ENCODE results near the gene UEVLD.

The UEVLD gene

GRCh38 chr11:18590571-18590970 lies 2.0 kb upstream of the UEVLD start:
- H3K4me2 ChIP-seq = peak overlapping the region; percentile 87
- H3K9ac ChIP-seq = 0 out of 2 replicates have a peak overlapping the region, but pooled peaks have one; percentile 24
- no peak overlapping the region for H3K4me3 ChIP-seq
- no peak overlapping the region for H3K27ac ChIP-seq
- H3K27me3 ChIP-seq = no peaks in the 10 kb centered on the region
- H3K9me3 ChIP-seq = no peaks in the 10 kb centered on the region
- no peaks in the 10 kb centered on the region for H4K20me1 ChIP-seq
- no peak for TF ChIP-seq Cebpa-rat (IDR thresholded peaks at IDR 0.05)
- H3K36me3 ChIP-seq = peaks cover 3% of the 10 kb centered on the region
- H3K4me1 ChIP-seq = peaks cover 34% of the 10 kb centered on the region

DNA sequence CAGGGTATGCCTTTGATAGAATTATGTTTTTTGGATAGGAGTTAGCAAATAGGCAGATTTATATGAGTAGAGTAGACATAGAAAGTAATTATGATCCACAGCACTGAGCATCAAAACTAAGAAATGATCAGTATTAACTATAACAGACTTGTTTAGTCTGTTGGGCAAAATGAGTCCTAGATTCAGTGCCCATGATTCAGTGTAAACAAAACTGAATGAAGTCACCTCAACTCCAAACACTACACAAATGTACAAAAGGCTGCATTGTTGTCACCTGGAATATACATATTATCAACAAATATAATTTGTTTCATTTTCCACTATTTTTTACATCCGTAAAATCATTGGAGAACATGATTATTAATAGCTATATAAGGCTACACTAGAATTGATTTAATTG lies 6.7 kb downstream of the UEVLD start:
- Histone ChIP-seq H3K9ac (no peak overlapping the region), H3K9me3 (no peaks in the 10 kb centered on the region), H4K20me1 (no peaks in the 10 kb centered on the region), H3K36me3 (peaks cover 14% of the 10 kb centered on the region), H3K4me3 (no peak overlapping the region), H3K27ac (no peak overlapping the region), H3K4me1 (peaks cover 1% of the 10 kb centered on the region; the same call in 1 of the 2 replicates), H3K27me3 (no peaks in the 10 kb centered on the region), H3K4me2 (no peak overlapping the region)
- TF ChIP-seq Cebpa-rat (IDR thresholded peaks at IDR 0.05) = no peak

DNA sequence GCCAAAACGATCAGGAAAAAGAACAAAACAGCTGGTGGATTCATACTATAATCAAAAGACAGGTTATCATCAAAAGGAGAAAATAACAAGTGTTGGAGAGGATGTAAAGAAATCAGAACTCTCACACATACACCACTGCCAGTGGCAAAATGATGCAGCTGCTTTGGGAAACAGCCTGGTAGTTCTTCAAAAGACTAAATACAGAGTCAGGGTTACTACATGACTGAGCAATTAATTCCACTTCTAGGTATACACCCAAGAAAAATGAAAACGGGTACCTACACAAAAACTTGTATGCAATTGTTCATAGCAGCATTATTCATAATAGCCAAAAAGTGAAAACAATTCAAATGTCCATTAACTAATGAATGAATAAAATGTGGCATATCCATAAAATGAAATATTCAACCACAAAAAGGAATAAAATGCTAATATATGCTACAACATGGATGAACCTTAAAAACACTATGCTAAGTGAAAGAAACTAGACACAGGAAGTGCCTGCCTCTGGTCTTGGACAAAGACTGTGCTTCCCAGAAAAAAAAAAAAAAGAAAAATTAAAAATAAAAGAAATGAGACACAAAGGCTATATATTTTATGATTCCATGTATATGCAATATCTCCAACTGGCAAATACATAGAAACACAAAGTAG lies 8.3 kb downstream of the UEVLD start:
- no peak overlapping the region for H3K9ac ChIP-seq
- no peak for TF ChIP-seq Cebpa-rat (IDR thresholded peaks at IDR 0.05)

DNA sequence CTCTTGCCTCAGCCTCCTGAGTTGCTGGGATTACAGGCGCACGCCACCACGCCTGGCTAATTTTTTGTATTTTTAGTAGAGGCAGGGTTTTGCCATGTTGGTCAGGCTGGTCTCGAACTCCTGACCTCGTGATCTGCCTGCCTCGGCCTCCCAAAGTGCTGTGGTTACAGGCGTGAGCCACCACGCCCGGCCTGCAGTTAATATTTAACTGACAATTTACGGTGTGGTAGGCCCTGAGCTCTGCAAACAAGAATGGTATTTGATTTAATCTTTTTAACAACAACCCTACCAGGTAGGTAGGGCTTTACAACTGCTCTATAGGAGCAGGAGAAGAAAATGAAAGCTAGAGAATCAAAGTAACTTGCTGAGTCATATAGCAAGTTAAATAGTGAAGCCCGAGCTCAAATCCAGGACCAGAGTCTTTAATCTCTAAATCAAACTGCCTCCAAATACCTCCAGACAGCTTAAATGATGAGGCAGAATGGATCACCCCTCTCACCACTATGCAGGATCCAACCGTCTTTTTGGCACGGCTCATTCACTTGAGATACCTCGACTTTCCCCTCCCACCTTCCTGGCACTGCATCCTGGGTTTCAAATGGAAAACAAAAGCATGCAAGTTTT lies 9.4 kb downstream of the UEVLD start:
- Histone ChIP-seq H3K4me2 (no peak overlapping the region), H4K20me1 (no peaks in the 10 kb centered on the region), H3K27me3 (no peaks in the 10 kb centered on the region), H3K4me1 (no peaks in the 10 kb centered on the region), H3K27ac (no peak overlapping the region), H3K9ac (no peak overlapping the region), H3K36me3 (peaks cover 38% of the 10 kb centered on the region), H3K9me3 (no peaks in the 10 kb centered on the region), H3K4me3 (no peak overlapping the region)
- no peak for TF ChIP-seq Cebpa-rat (IDR thresholded peaks at IDR 0.05)

More for the DNA sequence above, 8.3 kb downstream of the UEVLD start:
- Histone ChIP-seq H3K4me1 (no peaks in the 10 kb centered on the region), H3K9me3 (no peaks in the 10 kb centered on the region), H3K36me3 (peaks cover 27% of the 10 kb centered on the region), H3K4me2 (no peak overlapping the region), H3K27me3 (no peaks in the 10 kb centered on the region), H3K27ac (no peak overlapping the region), H4K20me1 (no peaks in the 10 kb centered on the region), H3K4me3 (no peak overlapping the region)

- Histone ChIP-seq H3K36me3 (peaks cover 52% of the 10 kb centered on the region), H3K4me1 (no peaks in the 10 kb centered on the region), H3K4me2 (no peak overlapping the region), H4K20me1 (no peaks in the 10 kb centered on the region), H3K9ac (no peak overlapping the region), H3K27me3 (no peaks in the 10 kb centered on the region), H3K9me3 (no peaks in the 10 kb centered on the region), H3K4me3 (no peak overlapping the region), H3K27ac (no peak overlapping the region)
- no peak for TF ChIP-seq Cebpa-rat (IDR thresholded peaks at IDR 0.05)
Measured at GRCh38 chr11:18575361-18575760, 13.2 kb downstream of the UEVLD start.

GRCh38 chr11:18567081-18567480 lies 21.5 kb downstream of the UEVLD start:
- no peak for TF ChIP-seq Cebpa-rat (IDR thresholded peaks at IDR 0.05)
- Histone ChIP-seq H4K20me1 (no peaks in the 10 kb centered on the region), H3K4me2 (no peak overlapping the region), H3K27me3 (no peaks in the 10 kb centered on the region), H3K27ac (no peak overlapping the region), H3K36me3 (peaks cover 50% of the 10 kb centered on the region), H3K4me3 (no peak overlapping the region), H3K4me1 (no peaks in the 10 kb centered on the region), H3K9ac (no peak overlapping the region), H3K9me3 (no peaks in the 10 kb centered on the region)

- no peak overlapping the region for H3K4me3 ChIP-seq
- no peak overlapping the region for H3K9ac ChIP-seq
- no peaks in the 10 kb centered on the region for H4K20me1 ChIP-seq
- TF ChIP-seq Cebpa-rat (IDR thresholded peaks at IDR 0.05) = no peak
- no peaks in the 10 kb centered on the region for H3K27me3 ChIP-seq
- no peak overlapping the region for H3K4me2 ChIP-seq
- H3K4me1 ChIP-seq = no peaks in the 10 kb centered on the region
- no peak overlapping the region for H3K27ac ChIP-seq
- H3K36me3 ChIP-seq = peaks cover 51% of the 10 kb centered on the region
- H3K9me3 ChIP-seq = no peaks in the 10 kb centered on the region
Measured at GRCh38 chr11:18566406-18566805, 22.1 kb downstream of the UEVLD start.

DNA sequence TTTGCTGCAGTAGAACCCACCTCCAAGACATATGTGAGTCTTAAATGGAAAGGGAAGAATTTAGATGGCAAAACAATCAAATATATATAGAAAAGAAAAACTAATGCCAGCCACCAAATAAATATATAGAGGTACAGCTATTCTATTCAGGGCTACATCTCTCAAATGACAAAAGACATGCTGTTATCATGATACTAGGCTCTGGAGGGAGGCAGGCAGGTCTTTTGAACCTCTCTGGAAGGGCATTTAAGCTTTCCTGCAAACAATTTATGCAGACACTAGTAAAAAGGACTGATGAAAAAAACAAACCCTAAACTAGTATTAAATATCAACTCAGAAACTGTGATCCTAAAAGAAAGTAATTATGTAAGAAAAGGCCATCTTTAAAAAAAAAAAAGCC lies 24.4 kb downstream of the UEVLD start:
- TF ChIP-seq Cebpa-rat (IDR thresholded peaks at IDR 0.05) = no peak
- Histone ChIP-seq H3K4me1 (no peaks in the 10 kb centered on the region), H3K4me3 (no peak overlapping the region), H3K4me2 (no peak overlapping the region), H3K27ac (no peak overlapping the region), H3K9ac (no peak overlapping the region), H4K20me1 (no peaks in the 10 kb centered on the region), H3K27me3 (no peaks in the 10 kb centered on the region), H3K36me3 (peaks cover 55% of the 10 kb centered on the region), H3K9me3 (no peaks in the 10 kb centered on the region)

DNA sequence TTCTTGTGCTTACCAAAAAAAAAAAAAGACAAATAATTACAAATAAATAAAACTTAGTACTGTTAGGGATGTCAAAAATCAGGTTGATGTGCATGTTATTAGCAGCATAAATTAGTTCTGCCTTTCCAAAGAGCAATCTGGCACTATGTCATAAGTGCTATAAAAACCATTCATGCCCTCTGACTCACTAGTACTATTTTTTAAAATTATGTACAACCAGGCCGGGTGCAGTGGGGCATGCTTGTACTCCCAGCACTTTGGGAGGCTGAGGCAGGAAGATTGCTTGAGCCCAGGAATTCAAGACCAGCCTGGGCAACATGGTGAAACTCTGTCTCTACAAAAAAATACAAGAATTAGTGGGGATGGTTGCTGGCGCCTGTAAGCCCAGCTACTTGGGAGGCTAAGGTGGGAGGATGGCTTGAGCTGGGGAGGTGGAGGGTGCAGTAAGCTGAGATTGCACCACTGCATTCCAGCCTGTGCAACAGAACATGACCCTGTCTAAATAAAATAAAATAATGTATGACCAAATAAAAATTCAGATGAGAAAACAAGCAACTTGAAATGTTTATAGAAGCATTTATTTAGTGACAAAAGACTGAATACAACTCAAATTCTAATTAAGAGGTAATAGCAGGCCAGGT lies 25.3 kb downstream of the UEVLD start:
- Histone ChIP-seq H3K27ac (no peak overlapping the region), H3K4me3 (no peak overlapping the region)
- TF ChIP-seq Cebpa-rat (IDR thresholded peaks at IDR 0.05) = no peak

DNA sequence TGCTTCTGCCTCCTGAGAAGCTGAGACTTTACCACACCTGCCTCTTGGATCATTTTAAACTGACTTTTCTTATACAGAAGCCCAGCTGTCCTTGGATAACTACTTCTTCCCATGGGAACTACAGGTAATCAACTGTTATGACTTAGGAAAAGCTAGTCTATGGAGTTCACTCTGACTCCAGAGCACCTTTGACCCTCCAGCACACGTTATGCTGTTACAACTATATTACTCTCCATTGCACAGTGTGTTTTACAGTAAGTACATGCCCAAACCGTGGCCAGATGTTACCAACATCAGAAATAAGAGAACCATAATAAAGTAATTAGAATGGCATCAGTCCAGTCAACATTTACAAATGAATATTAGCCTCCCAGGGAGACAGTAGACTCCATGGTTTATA lies 40.5 kb downstream of the UEVLD start:
- peaks cover 42% of the 10 kb centered on the region for H3K36me3 ChIP-seq
- H4K20me1 ChIP-seq = no peaks in the 10 kb centered on the region
- H3K4me3 ChIP-seq = no peak overlapping the region
- H3K27ac ChIP-seq = no peak overlapping the region
- no peaks in the 10 kb centered on the region for H3K4me1 ChIP-seq
- H3K9me3 ChIP-seq = no peaks in the 10 kb centered on the region
- no peak overlapping the region for H3K9ac ChIP-seq
- H3K27me3 ChIP-seq = no peaks in the 10 kb centered on the region
- TF ChIP-seq Cebpa-rat (IDR thresholded peaks at IDR 0.05) = no peak
- no peak overlapping the region for H3K4me2 ChIP-seq

More for the DNA sequence above, 25.3 kb downstream of the UEVLD start:
- H3K36me3 ChIP-seq = peaks cover 64% of the 10 kb centered on the region
- H4K20me1 ChIP-seq = no peaks in the 10 kb centered on the region
- no peaks in the 10 kb centered on the region for H3K4me1 ChIP-seq
- no peaks in the 10 kb centered on the region for H3K27me3 ChIP-seq
- H3K4me2 ChIP-seq = no peak overlapping the region
- no peak overlapping the region for H3K9ac ChIP-seq
- H3K9me3 ChIP-seq = no peaks in the 10 kb centered on the region

Data from BLaER1 (cell line).